OCI-LY1 (cell line): ENCODE measurements around the gene DTNB.

Source experiments
- CTCF ChIP-seq: fragments of 200-600 bp; sonication (generic), shearing (Covaris generic); IDR thresholded peaks from 2 replicates; pipeline ENCODE4 v1.5.1; 2017; ENCODE audit warnings: mild to moderate bottlenecking, antibody characterized with exemption, low read length, moderate library complexity, mixed read lengths
- EZH2 ChIP-seq: fragments of 200-600 bp; sonication (generic), shearing (Covaris generic); IDR thresholded peaks from 2 replicates; pipeline ENCODE4 v1.8.0; 2017; ENCODE audit warnings: borderline replicate concordance, mixed run types, mild to moderate bottlenecking, antibody characterized with exemption, low read length, moderate library complexity, mixed read lengths

DNA sequence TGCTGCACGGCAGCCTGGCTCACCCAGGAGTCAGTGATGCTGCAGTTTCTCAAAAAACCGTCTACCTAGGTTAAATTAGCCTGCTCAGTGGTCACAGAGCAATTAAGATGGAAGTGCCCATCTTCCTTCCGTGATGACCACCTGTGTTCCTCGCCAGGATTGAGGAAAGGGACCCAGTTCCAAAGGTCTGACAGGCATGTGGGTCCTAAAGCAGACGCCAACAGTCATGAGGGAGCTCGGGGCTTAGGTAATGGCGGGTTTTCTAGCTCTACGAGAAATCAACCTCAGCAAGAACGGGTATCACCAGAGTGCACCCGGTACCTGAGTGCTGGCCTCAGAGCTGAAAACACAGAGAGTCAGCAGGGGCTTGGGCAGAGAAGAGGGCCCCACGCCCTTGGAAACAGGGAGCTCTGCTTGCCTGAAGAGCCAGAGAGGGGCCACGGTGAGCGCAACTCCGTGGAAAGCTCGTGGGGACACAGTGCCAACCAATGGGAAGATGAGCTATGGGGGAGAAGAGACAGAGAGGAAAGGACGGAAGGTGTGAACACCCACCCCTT is 297.3 kb downstream of the DTNB start:
- TF ChIP-seq EZH2, result no peak
- no peak for TF ChIP-seq CTCF
